DOHH2 (cell line): ENCODE measurements around the gene SBK1.

Experiments used
- EZH2phosphoT487 ChIP-seq: fragments of 200-600 bp; sonication (generic); IDR thresholded peaks from 2 replicates; pipeline ENCODE4 v1.6.1; 2017; ENCODE audit warnings: borderline replicate concordance, mild to moderate bottlenecking, antibody characterized with exemption, low read length, moderate library complexity, mixed read lengths
- TF ChIP-seq, protein P1 (sequence below): fragments of 200-600 bp; sonication (generic); IDR thresholded peaks from one replicate; pipeline ENCODE4 v1.5.1; 2014; ENCODE audit warnings: antibody characterized with exemption, mild to moderate bottlenecking, low read depth, low read length; ENCODE audit not compliant: poor library complexity, severe bottlenecking

DNA sequence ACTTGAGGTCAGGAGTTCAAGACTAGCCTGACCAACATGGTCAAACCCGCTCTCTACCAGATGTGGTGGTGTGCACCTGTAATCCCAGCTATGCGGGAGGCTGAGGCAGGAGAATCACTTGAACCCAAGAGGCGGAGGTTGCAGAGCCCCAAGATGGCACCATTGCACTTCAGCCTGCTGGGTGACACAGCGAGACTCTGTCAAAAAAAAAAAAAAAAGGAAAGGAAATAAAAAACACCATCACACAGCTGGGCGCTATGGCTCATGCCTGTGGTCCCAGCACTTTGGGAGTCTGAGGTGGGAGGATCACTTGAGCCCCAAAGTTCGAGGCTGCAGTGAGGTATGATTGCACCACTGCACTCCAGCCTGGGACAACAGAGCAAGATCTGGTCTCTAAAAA lies 13.3 kb upstream of the SBK1 start:
- TF ChIP-seq EZH2phosphoT487, result no peak
- TF ChIP-seq, protein P1, sequence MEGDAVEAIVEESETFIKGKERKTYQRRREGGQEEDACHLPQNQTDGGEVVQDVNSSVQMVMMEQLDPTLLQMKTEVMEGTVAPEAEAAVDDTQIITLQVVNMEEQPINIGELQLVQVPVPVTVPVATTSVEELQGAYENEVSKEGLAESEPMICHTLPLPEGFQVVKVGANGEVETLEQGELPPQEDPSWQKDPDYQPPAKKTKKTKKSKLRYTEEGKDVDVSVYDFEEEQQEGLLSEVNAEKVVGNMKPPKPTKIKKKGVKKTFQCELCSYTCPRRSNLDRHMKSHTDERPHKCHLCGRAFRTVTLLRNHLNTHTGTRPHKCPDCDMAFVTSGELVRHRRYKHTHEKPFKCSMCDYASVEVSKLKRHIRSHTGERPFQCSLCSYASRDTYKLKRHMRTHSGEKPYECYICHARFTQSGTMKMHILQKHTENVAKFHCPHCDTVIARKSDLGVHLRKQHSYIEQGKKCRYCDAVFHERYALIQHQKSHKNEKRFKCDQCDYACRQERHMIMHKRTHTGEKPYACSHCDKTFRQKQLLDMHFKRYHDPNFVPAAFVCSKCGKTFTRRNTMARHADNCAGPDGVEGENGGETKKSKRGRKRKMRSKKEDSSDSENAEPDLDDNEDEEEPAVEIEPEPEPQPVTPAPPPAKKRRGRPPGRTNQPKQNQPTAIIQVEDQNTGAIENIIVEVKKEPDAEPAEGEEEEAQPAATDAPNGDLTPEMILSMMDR, result no peak
